GM18870 (cell line): ENCODE results near the gene SYT8.
"Not testable (repeated sequence)": the region's sequence is repeated elsewhere in the genome, so short reads cannot be mapped to it uniquely, and the experiment has no call there.

Experiments used
- ATAC-seq: cut with Tn5 transposase; IDR thresholded peaks from one replicate; pipeline ENCODE4 v1.9.1; 2021; ENCODE audit warnings: moderate library complexity; ENCODE audit not compliant: unreplicated experiment

SYT8 gene, protein sequence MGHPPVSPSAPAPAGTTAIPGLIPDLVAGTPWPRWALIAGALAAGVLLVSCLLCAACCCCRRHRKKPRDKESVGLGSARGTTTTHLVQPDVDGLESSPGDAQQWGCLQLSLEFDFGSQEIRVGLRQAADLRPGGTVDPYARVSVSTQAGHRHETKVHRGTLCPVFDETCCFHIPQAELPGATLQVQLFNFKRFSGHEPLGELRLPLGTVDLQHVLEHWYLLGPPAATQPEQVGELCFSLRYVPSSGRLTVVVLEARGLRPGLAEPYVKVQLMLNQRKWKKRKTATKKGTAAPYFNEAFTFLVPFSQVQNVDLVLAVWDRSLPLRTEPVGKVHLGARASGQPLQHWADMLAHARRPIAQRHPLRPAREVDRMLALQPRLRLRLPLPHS

DNA sequence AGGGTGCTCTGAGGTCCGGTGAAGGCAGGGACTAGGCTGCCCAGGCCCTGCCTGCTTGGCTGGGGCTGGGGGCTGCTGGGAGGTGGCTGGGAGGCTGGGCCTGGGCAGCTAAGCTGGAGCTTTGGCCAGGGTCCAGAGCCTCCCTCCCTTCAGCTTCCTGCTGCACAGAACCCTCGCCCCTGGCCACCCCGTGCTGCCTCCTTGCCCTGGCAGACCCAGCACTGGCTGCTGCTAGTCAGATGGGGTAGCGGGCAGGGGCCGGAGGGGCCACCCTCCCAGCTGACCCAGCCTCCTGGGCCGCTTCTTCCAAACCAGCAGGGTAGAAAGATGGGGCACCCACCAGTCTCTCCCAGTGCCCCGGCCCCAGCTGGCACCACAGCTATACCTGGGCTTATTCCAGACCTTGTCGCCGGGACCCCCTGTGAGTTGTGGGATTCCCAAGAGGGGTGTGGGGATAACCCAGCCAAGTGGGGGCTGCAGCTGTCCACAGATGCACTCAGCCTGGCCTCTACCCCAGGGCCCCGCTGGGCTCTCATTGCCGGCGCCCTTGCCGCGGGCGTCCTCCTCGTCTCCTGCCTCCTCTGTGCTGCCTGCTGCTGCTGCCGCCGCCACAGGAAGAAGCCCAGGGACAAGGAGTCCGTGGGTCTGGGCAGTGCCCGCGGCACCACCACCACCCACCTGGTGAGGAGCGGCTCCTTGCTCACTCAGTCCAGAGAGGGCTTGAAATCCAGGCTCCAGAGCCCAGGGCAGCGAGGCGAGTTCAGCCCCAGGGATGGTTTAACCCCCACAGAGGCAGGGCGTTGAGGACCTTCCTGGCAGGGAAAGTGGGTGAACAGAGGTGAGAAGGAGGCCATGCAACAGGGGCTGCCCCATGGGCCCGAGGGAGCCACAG, at the start of gene SYT8:
SYT8 (plus strand) TSS at position 212 of the 892 bp plus-strand sequence; CDS start at position 328, 116 bp downstream.
- no peak for ATAC-seq

DNA sequence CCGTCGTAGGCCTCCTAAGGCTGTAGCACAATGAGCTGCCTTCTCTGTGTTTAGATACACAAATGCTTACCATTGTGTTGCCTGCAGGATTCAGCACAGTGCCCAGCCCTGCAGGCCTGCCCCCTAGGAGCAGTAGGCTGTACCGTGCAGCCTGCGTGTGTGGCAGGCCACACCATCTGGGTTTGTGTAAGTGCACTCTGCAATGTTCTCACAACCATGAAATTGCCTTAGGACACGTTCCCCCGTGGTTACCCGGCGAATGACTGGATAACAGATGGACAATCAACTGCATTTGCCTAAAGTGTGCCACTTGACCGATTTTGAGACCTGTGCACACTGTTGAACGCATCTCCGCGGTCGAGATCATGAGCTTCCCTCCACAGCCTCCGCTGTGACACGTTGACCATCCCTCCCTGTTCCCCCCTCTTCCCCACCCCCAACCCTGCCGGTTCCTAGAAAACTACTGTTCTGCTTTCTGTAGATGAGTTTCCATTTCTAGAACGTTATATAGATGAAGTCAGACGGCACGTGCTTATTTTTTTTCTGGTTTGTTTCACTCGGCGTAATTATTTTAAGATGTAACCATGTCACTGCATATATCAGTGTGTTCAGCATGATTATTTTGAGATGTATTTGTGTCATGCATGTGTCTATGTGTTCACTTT, 48.9 kb upstream of the SYT8 start:
- ATAC-seq, result no peak

DNA sequence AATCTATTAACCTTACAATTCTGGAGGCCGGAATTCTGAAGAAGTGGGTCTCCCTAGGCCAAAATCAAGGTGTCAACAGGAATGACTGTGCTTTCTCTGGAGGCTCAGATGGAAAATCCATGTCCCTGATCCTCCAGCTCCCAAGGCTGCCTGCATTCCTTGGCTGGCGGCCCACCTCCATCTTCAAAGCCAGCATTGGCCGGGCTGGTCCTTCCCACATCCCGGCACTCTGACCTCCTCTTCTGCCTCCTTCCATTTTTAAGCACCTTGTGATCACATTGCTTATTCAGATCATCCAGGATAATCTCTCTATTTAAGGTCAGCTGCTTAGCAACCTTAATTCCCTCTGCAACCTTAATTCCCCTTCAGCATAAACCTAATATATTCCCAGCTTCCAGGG, 48.3 kb upstream of the SYT8 start:
- ATAC-seq, result no peak

DNA sequence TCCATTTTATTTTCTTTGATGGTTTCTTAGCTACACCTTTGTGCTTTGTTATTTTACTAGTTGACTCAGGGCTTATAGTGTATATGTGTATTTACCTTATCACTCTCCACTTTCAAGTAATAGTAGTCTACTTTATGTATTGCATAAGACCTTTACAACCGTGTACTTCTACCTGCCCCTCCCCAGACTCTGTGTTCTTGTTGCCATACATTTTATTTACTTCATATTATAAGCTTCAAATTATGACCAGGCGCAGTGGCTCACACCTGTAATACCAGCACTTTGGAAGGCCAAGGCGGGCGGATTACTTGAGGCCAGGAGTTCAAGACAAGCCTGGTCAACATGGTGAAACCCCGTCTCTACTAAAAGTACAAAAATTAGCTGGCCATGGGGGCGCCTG, 42.9 kb upstream of the SYT8 start:
- ATAC-seq, result no peak

DNA sequence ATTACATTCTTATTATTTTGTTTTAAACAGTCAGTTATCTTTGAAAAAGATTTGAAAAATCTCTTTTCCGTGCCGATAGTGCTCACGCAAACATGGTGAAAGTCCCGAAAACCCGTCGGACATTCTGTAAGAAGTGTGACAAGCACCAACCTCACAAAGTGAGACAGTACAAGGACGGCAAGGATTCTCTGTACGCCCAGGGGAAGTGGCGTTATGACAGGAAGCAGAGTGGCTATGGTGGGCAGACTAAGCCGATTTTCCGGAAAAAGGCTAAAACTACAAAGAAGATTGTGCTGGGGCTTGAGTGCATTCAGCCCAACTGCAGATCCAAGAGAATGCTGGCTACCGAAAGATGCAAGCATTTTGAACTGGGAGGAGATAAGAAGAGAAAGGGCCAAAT, 42.3 kb upstream of the SYT8 start:
- ATAC-seq, result no peak

DNA sequence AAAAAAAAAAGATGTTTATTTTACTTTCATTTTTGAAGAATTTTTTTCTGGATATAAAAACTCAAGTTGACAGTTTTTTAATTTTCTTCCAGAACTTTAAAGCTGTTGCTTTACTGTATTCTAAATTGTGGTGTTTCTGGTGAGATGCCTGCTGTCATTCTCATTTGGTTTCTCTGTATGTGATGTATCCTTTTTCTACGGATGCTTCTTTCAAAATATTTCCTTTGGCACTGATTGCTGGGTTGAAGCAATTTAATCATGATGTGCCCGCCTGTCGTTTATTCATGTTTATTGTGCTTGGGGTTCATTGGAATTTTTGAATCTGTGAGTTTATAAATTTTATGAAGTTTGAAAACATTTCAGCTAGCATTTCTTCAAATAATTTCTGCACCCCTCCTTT, 41.7 kb upstream of the SYT8 start:
- ATAC-seq, result no peak

DNA sequence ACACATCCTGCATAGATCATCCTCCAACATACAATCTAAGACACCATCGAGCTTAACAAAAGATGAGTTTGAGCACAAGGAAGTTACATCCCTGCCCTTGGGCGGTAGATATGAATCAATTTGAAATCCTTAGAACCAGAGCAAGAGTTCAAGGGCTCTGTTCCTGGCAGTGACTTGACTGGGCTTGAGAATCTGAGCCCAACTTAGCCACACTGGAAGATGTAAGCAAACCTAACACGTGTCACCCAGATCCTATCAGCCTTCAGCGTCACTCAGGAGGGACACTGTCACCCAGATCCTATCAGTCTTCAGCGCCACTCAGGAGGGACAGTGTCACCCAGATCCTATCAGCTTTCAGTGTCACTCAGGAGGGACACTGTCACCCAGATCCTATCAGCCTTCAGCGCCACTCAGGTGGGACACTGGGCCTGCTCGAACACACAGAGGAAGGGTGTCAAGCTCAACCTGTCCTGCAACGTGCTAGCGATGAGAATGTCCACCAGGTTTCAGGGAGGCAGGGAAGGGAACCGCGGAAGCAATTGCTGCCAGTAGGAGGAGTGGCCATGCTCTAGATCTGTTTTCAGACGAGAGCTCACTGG, 38.3 kb upstream of the SYT8 start:
- no peak for ATAC-seq

DNA sequence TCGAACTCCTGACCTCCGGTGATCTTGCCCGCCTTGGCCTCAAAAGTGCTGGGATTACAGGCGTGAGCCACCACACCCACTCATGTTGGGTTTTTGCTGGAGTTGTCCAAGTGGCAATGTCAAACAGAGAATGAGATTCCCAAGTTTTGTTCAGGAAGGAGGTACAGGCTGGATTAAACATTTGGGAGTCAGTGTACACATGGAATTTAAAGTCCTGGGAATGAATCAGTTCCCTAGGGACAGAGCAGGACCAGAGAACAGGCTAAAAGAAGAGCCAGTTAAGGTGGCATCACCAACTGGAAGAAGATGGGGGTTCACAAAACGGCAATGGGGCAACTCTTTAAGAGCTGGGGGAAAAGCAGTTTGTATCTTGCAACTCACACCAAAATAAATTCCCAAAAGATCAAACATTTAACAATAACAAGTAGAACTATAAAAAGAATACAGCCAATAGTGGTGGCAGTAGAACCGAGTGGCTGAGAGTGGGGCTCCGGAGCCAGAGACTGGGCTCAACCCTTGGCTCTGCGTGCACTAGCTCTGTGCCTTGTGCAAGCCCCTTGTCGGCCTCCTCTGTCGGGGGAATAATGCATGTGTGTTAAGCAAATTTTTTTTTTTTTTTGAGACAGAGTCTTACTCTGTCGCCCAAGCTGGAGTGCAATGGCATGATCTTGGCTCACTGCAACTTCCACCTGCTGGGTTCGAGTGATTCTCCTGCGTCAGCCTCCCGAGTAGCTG, 37.2 kb upstream of the SYT8 start:
- ATAC-seq, result no peak

DNA sequence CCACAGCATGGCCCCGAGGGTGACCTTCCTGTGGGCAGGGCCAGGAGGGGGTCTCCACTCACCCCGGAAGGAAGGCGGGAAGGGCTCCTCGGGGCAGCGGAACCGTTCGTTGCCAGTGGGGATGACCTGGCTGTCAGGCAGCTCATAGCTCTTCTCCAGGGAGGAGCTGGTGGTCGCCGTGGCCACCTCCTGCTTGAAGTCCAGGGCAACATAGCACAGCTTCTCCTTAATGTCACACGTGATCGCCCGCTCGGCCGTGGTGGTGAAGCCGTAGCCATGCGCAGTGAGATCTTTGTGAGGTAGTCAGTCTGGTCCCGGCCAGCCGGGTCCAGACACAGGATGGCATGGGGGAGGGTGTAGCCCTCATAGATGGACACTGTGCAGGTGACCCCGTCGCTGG, 31.5 kb upstream of the SYT8 start:
- no peak for ATAC-seq

DNA sequence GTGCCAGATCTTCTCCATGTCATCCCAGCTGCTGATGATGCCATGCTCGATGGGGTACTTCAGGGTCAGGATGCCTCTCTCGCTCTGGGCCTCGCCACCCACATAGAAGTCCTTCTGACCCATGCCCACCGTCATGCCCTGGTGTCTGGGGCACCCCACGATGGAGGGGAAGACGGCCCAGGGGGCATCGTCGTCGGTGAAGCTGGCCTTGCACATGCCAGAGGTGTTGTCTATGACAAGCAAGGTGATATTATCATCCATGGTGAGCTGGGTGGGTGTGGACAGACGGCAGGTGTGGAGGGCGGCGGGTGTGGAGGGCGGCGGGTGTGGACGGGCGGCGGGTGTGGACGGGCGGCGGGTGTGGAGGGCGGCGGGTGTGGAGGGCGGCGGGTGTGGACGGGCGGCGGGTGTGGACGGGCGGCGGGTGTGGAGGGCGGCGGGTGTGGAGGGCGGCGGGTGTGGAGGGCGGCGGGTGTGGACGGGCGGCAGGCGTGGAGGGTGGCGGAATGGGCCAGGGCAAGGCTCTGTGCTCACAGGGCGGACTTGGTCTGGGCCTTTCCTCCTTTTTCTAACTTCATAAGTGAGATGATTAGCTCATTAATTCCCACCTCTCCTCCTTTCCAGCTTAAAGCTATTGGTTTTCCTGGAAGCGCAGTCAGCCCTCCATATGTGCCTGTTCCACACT, 30.8 kb upstream of the SYT8 start:
- ATAC-seq, result not testable (repeated sequence)

DNA sequence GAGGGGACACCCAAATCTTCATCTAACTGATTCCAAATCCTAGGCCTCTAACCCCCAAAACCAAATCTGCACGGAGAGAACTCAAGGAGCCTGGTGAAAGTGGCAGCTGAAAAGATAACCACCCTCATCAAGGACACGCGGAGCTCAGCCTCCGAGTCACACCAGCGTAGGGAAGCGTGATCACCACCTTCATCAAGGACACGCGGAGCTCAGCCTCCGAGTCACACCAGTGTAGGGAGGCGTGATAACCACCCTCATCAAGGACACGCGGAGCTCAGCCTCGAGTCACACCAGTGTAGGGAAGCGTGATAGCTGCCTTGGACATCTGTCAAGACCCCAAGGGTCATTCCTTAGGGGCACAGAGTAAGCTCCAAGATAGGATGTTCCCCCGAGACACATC, 29.3 kb upstream of the SYT8 start:
- ATAC-seq, result no peak

DNA sequence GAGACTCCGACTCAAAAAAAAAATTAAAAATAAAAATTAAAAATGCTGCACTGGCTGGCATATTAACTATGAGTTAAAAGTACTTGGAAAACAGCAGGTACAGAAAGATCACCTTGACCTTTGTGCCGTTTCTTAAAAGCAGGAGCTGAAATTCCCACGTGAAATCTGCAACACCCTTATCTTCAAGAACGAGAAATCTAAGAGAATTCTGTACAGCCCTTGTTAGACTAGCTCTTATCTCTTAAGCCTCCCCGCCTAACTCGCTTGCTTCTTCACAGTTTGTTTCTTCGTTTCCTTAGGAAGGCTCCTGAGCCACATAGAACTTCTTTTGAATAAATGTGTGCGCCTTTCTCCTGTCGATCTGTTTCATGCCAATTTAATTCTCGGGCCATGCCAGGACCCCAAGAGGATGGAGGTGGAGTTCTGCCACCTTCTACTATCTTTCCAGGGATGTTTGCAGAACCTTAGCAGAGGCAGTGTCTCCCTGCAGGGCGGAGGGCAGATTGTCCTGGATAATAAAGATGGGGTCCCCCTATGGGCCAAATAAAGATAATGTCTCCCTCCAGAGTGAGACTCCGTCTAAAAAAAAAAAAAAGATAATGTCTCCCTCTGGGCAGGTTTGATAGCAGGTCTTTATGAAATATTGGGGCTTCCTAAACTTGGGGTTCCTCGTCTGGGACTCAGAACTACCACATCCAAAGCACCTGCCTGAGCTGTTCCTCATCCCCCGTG, 27.4 kb upstream of the SYT8 start:
- no peak for ATAC-seq

DNA sequence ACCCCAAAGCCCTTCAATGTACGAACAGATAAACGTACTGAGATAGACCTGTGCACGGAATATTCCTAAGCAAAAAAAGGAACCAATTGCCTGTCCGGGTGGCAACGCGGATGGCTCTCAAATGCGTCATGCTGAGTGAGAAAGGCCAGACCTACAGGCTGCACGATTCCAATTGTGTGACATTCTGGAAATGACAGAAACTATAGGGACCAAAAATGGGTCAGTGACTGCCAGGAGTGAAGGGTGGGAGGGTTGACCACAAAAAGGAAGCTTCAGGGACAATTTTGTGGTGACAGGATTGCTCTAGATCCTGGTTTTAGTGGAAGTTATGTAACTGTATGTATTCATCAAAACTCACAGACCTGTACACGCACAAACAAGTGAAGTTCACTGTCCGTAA, 24.0 kb upstream of the SYT8 start:
- ATAC-seq, result no peak

DNA sequence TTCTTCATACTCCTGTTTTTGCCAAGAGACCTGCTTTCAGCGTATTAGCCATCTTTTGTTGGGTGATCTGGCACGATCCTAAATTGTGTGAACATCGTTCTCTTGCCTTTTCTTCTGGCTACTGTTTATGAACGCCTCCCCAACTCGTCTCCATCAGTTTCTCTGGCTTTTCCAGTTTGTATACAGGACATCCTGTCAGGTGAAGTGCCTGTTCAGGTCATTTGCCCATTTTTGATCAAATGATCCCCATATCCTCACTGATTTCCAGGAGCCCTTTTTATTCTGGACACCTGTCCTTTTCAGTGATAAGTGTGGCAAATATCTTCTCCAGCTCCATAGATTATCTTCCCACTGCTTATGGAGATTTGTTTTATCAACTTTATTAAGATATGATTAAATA, 22.5 kb upstream of the SYT8 start:
- no peak for ATAC-seq

DNA sequence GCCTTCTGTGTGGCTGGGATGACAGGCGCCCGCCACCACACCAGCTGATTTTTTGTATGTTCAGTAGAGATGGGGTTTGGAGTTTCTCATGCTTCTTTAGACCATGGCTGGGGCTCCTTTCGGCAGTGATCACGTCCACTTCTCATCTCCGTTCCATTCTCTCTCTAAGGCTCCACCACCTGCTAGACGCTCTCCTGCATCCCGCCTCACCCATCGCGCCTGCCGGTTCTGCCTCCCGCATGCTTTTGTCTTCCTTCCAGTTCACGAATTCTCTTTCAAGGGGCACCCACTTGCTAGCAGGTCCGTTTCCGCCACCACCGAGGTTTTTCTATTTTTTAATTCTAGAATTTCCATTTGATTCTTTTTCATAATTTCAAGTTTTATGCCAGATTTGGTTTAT, 22.0 kb upstream of the SYT8 start:
- no peak for ATAC-seq

DNA sequence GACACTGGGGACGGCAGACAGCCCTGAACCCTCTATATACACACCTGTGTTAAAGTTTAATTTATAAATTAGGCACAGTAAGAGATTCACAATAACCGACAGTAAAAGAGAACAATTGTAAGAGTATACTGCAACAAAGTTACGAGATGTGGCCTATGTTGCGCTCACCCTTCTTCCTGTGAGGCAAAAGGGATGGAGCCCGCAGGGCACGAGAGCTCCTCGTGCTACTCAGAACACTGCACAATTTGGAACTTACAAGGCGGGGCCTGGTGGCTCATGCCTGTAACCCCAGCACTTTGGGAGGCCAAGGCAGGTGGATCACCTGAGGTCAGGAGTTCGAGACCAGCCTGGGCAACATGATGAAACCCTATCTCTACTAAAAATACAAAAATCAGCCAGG, 21.4 kb upstream of the SYT8 start:
- not testable (repeated sequence) for ATAC-seq

DNA sequence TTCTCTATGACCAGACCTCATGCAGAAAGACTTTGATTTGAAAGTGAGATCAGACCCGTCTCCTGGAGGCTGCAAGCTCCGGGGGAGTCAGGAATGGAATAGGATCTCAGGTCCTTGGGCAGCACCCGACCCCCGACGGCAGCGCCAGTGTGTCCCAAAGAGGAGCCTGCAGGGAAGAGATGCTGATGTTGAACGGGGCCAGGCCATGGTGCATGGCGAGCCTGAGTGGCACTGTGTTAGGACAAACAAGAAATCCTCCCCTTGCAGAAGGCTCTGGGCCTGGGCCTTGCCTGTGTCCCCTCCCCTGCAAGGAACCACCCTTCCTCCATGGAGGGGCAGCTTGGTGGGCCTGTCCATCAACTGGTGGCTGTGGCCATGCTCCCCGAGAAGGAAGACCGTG, 20.1 kb upstream of the SYT8 start:
- ATAC-seq, result no peak

DNA sequence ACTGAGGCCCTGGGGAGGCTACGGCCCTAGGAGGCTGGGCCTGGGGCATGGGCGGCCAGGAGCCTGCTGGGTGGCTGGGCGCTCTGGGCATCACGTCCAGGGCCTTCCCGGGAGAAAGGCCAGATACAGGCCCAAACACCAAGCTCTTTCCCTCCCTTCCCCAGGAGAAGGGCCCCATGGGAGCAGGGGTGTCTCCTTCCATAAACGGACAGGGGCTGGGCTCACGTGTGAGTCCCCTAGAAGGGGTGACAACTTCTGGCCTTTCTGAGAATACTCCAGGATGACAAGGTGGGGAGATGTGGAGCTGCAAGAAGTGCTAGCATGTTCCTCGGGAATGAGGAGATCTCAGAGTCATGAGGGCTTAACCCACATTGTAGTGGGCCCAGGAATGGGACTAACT, 19.5 kb upstream of the SYT8 start:
- no peak for ATAC-seq

DNA sequence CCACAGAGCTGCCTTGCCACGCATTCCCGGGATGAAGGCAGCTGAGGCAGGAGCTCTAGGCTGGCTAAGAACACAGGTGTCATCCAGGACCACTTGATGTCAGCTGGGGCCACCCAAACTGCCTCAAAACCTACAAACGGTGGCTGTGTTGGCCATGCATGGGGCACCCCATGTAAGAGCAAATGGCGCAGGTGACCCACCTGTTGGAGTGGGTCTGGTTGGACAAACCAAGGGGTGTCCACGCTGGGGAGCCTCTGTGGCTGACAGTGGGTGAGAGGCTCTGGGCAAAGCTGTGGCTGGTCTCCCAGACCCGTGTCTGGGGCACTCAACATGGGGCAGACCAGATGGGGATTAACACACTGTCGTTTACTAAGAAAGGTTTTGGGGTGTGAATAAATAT, 19.0 kb upstream of the SYT8 start:
- ATAC-seq, result no peak
